ENCODE measurements around the gene ZMIZ1.

Gene ZMIZ1

GRCh38 chr10:79158402-79159097, 89.8 kb downstream of the ZMIZ1 start:
- no peak for DNase-seq

DNA sequence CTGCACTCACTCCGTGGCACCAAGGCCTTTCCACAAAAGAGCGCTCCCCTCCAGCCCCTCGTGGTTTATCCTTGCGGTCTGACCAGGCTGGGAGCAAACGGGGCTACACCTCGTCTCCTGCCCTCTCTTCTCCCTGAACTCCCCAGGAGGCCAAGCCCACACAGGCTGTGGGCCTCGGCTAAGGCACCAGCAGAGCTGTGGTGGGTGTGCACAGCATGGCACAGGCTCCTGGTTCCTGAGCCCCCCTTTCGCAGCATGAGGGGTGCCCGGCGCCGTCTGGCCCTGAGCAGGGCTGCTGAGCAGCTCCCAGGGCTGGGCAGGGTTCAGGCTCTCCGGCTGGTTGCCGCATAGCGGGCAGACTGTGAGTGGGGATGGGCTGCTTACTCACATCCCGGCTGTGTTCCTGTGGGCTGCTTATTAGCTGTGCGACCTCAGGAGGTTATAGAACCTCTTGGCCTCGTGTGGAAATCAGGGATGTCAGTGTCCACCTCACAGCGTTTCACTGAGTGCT, 90.4 kb downstream of the ZMIZ1 start:
- DNase-seq = no peak

GRCh38 chr10:79159785-79160184, 91.0 kb downstream of the ZMIZ1 start:
- no peak for DNase-seq

DNA sequence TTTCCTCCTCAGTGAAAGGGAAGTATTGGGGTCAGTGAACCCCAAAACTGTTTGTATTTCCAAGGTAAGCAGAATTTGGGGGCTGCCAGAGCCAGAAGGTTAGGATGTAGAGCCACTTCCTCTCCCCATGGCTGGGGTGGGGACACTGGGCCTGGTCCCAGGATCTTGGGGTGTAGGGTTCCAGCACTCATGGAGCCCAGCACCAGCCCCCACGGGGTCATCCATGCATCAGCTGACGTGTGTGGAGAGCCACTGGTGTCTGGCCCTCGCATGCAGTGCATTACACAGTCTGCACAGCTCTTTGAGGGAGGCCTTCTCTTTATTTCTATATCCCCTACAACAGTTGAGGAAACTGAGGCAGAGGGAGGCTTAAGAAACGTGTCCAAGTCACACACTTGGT, 91.4 kb downstream of the ZMIZ1 start:
- no peak for DNase-seq

DNA sequence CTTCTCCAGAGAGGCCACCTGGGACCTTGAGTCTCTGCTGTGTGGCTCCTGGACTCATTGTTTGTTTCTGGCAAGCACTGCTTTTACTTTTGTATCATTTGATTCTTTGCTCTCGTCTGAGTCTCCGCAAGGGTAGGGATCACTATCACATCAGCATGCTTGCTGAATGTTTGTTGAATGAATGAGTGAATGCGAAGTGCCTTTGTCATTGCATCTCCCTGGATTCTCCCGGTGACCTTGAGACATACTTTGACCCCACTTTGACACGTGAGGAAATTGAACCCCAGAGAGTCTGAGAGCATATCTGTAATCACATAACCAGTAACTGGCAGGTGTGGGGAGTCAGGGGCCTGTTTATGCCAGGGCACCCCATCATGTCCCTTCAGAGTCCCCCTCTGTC, 92.8 kb downstream of the ZMIZ1 start:
- no peak for DNase-seq

DNA sequence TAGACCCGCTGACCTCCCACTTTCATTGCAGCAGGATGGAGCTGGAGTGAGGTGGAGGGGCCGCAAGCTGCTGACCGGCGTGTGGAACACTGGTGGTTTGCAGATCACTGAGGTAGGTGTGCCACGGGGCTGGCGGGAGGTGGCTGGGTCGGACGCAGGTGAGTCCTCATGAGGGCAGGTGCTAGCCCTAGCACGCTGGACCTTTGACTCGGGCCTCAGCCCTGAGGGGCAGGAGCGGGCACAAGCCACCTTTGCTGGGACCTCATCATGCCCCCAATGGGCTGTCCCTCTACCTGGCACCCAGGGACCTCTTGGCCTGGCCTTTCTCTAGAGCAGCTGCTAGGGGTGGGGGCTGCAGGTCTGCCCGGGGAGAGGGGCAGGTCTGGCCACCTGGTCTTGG, 93.3 kb downstream of the ZMIZ1 start:
- no peak for DNase-seq

GRCh38 chr10:79162861-79163665, 94.3 kb downstream of the ZMIZ1 start:
- DNase-seq = no peak

- no peak for DNase-seq
Measured at GRCh38 chr10:79163666-79163975, 94.9 kb downstream of the ZMIZ1 start.

DNA sequence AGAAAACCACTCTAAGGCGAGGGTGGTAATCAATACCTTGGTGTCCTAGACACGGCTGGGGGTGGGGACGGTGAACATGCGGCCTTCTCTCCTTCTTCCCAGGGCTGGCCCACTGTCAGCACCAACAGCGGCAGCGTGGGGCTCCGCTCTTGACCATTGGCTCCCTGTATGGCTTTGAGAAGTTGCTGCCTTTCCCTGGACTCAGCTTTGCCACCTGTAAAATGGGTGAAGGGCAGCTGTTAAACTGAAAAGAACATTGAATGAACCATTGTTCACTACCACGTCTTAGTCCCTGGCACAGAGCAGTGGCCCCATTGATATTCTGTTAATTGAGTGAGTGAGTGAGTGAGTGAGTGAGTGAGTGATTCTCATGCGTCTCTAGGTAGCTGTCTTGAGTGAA, 95.3 kb downstream of the ZMIZ1 start:
- no peak for DNase-seq

DNA sequence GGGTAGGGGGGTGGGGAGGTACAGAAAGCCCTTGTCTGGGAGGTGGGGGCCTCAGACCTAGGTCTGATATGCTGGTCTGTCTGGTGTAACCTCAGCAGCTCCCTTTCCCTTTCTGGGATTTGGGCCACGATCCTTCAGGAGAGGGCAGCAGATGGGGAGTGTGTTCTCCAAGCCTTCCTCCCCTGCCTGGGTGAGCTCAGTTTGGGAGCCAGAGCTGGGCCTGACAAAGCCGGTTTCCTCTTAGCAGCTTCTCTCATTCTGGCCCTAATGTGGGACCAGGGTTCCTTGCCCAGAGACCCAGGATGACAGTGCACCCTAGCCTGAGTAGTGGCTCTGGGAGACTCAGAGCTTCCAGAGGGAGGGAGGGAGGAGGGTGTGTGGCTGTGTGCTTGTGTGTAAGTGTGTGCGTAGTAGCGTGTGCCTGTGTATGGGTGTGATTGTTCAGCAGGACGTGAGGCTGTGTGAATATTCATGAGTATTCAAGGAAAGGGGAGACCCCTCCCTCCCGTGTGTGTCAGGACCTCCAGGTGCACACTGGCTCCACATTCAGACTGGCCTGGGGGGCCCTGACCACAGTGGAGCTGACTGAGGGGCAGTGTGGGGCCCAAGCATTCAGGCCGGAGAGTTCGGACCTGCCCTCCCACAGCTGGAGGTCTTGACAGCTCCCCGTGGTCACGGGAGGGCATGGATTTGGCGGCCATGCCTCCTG, 96.5 kb downstream of the ZMIZ1 start:
- DNase-seq = no peak

DNA sequence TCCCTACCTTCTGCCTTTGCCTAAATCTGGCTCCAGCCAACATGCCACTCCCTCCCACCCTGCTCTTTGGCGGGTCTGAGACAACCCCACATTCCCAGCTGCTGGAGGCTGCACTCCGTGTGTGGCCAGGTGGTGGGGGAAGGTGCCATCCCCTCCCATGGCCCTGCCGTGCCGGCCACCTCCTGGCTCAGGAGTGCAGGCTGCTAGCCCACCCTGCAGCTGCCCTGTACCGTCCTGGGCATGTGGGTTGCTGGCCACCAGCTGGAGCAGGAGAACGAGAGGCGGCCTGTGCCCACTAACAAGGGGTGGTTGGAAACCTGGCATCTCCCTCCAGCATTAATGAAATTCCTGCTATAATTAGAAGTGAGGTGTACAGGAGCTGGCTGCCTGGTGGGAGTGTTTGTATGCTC, 97.6 kb downstream of the ZMIZ1 start:
- no peak for DNase-seq

DNA sequence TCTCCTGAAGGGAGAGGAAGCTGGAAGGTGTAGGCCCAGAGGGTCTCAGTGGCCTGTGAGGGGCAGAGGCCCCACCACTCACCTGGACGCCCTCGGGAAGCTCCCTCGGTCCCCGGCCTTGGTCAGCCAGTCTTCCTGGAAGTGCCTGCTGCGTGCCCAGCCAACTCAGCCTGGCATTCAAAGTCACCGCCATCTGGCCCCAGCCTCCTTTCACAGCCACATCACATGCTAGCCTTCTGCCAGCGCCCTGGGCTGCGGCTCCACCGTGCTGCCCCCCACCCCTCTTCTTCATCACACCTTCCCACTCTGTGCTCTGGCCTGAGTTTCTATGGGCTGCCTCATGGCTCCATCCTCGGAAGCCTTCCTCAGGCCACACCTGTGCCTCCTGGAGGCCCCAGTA, 98.0 kb downstream of the ZMIZ1 start:
- no peak for DNase-seq

DNA sequence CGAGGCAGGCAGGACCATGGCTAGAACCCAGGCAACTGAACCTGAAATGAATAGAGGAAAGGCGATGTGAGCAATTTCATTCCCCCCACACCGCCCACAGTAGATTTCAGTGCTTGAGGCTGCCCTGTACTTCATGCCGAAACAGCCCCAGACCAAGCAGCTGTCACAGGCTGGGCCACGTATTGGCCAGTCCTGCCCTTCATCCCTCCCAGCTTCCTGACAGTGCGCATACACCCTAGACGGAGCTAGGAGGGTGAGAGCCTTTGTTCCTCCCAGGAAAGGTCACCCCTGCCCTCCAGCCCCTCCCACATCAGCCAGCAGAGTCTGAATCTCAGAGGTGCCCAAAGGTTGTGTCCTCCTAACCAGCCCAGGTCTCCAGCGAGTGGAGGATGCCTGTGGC, 98.8 kb downstream of the ZMIZ1 start:
- no peak for DNase-seq

- DNase-seq = no peak
Measured at GRCh38 chr10:79168210-79168609, 99.4 kb downstream of the ZMIZ1 start.

DNA sequence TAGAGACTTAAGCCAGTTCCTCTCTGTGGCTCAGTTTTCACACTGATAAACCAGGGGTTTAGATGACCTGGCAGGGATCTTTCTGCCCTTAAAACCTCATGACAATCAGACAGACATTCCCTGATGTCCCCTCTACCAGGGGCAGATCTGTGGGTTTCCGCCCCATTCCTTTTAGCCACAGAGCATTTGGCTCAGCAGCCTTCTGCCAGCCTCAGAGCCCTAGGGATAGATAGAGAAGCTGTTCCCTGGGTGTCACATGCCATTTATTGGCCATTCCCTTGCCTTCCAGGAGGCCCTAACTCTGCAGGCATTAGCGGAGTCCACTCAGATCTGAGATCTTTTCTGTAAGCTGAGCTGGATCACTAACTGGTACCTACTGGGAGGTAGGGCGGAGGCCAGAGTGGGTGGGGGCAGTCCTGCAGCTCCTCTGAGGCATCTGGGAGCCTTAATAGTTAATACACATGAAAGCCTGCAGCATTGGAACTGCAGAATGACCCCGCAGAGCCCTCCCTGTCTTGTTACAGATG, 101.5 kb downstream of the ZMIZ1 start:
- no peak for DNase-seq

GRCh38 chr10:79170993-79171392, 102.2 kb downstream of the ZMIZ1 start:
- no peak for DNase-seq

DNA sequence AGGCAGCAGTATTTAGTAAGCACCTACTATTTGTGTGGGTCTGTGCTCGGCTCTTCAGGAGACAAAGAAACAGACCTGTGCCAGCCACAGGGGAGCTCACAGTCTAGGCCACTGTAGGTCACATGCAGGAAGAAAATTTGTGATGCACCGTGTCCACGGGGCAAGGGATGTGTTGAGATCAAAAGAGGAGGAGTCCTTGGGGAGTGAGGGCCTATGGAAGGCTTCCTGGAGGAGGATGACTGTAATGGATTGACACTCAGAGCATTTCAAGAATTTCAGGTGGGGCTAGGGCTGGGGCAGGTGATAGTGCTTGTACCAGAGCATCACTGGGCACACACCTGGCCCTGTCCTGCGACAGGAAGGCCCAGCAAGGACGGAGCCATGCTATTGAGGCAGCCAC, 102.7 kb downstream of the ZMIZ1 start:
- no peak for DNase-seq

GRCh38 chr10:79172881-79173280, 104.1 kb downstream of the ZMIZ1 start:
- DNase-seq = no peak

DNA sequence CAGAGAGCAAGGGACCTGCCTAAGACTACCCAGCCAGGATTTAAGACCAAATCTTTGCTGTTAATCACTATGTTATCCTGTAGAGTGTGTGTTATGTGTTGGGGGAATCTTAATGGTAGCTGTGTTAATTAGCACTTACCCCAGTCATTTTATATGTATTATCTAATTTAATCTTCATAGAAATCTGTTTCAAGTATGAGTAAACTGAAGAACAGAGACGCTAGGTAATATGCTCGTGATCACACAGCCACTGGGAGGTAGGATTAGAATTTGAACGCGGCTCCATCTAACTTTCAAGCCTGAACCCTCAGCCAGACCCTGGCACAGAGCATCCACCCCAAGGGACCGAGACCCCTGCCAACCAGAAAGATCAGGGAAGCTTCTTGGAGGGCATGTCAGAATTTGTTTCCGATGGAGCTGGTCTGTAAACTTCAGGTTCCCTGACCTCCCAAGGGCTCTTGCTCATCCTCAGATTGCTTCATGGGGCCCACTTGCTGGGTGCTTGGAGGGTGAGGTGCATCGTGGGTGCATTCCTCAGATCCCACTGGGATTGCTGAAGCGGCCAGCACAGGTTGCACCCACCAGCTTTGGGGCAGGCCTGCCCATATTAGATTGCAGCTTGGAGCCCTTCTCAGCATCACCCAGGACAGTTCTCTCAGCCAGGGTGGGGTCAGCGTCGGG, 105.0 kb downstream of the ZMIZ1 start:
- no peak for DNase-seq

DNA sequence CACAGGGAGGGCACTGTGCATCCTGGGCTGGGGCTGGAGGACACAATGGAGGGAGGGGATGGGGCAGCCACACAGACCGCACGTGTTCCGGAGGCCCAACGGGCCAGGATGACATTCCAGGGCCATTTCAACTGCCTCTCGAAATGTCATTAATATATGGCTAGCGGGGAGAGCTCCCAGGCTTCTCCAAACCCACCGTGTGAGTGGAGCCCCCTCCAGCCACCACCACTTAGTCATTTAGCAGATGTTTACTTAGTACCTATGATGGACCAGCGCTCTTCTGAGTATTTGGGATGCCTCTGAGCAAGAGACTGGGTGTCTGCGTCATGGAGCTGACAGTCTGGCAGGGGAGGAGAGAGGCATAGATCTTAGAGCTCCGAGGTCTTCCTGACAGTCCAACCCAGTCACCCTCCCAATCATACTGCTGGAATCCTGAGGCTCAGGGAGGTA, 107.3 kb downstream of the ZMIZ1 start:
- DNase-seq = no peak

GRCh38 chr10:79176949-79177602, 108.3 kb downstream of the ZMIZ1 start:
- DNase-seq = no peak

DNA sequence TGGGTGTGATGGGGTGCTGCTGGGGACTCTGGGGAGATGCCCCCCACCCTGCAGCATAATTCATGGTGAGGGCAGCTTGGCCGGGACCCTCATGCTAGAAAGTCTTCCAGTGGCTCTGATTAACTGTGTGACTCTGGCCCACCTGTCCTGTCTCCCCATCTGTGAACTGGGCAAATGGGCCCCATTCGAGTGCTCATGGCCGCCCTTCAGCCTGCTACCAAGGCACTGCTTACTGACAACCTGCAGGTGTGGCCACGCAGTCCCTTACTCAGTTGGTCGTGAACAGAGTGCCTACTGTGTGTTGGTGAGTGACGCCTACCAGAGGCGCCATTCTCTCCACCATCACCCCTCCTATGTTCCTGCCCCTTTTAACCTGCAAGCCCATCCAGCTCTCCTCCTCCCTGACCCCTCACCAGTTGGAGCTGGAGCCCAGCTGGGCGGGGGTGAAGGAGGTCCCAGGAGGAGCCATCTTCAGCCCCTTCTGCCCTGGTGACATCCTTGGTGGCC, 109.4 kb downstream of the ZMIZ1 start:
- no peak for DNase-seq

Data from bone marrow (tissue), 2 donors.